ENCODE results near the gene MYH9. TPM values are rescaled to one million over a fixed set of nuclear protein-coding genes. Genes with fewer than 3 reads are reported as not detected.

The MYH9 gene
- total RNA-seq, 1 experiment from 2014 or later, result 258 TPM

DNA sequence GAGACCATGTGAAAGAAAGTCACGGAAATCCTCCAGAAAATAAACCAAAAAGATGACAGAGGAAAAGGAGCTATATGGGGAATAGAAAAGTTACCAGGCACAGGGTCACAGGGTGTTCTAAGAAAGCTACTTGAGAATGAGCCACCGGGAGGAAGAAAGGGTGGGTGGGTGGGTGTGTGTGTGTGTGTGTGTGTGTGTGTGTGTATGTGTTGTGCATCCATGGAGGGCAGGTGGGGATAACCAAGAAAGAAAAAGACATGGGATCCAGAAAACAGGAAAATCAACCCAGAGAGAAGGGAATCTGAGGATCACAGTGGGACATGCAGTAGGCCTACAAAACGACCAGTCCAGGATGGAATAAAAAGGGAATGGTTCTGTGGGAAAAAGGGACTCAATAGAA, 152.2 kb downstream of the MYH9 start:
- Histone ChIP-seq H3K27me3 (ENCODE audit: insufficient read depth, low read length) (no peaks in the 10 kb centered on the region), H3K27ac (ENCODE audit: low read depth, low read length) (no peak overlapping the region), H3K4me1 (ENCODE audit: control insufficient read depth in 1 of 2, insufficient read depth in 2 of 2, low read length in 2 of 2) (peaks cover 15 to 22% of the 10 kb centered on the region in 2 experiments; a peak in 3 of 4 replicates), H3K9ac (ENCODE audit: low read length) (no peak overlapping the region), H3K4me2 (ENCODE audit: low read length) (no peak overlapping the region), H3K9me2 (ENCODE audit: insufficient read depth) (no peaks in the 10 kb centered on the region), H2AFZ (ENCODE audit: low read depth, low read length, poor library complexity, severe bottlenecking) (no peak overlapping the region), H3K4me3 (replicated peaks in 1 of 2; ENCODE audit: low read depth in 1 of 2, low read length in 2 of 2) (no peak overlapping the region), H3K9me3 (ENCODE audit: control insufficient read depth in 1 of 2, insufficient read depth in 1 of 2, low read depth in 1 of 2, low read length in 2 of 2) (no peaks in the 10 kb centered on the region), H3K79me2 (ENCODE audit: insufficient read depth, low read length) (peaks cover 7% of the 10 kb centered on the region; the same call in 1 of the 2 replicates), H4K20me1 (ENCODE audit: insufficient read depth) (no peaks in the 10 kb centered on the region), H3K36me3 (ENCODE audit: control insufficient read depth in 1 of 2, insufficient read depth in 2 of 2, low read length in 2 of 2) (no peaks in the 10 kb centered on the region)
- CTCF ChIA-PET, result no interaction called here
- intact Hi-C loops (cut with micrococcal nuclease), result loop anchor here (5.0 kb wide), 1 partner anchor 38 kb away; no protein-coding TSS in a partner anchor
- POLR2A ChIA-PET, result no interaction called here
- no TSS peak for BruUV-seq (replicated peaks)
- no peak for ATAC-seq
- no peak for TF ChIP-seq YY1 (IDR thresholded peaks at IDR 0.05; ENCODE audit: extremely low read depth, insufficient replicate concordance, low read depth, low read length)
- no peak for TF ChIP-seq EGR1 (IDR thresholded peaks at IDR 0.05; ENCODE audit: low read depth)
- TF ChIP-seq, protein P1, sequence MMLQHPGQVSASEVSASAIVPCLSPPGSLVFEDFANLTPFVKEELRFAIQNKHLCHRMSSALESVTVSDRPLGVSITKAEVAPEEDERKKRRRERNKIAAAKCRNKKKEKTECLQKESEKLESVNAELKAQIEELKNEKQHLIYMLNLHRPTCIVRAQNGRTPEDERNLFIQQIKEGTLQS (IDR thresholded peaks at IDR 0.05), result no peak
- TF ChIP-seq ELF1 (IDR thresholded peaks at IDR 0.05; ENCODE audit: borderline replicate concordance, low read depth), result no peak
- TF ChIP-seq ZFX (IDR thresholded peaks at IDR 0.05), result no peak
- no peak for TF ChIP-seq FOSL1 (IDR thresholded peaks at IDR 0.05; ENCODE audit: low read depth)
- TF ChIP-seq CEBPB (IDR thresholded peaks at IDR 0.05; ENCODE audit: low read depth), result no peak
- no peak for TF ChIP-seq SRF (IDR thresholded peaks at IDR 0.05; ENCODE audit: low read depth)
- RAD21 ChIA-PET (ENCODE audit: low non-redundant PET in 1 of 2, low total read pairs in 2 of 2, uncharacterized antibody in 2 of 2, unreplicated experiment in 2 of 2), result no interaction called here
- no peak for DNase-seq (ENCODE audit: low read depth, low spot score)

DNA sequence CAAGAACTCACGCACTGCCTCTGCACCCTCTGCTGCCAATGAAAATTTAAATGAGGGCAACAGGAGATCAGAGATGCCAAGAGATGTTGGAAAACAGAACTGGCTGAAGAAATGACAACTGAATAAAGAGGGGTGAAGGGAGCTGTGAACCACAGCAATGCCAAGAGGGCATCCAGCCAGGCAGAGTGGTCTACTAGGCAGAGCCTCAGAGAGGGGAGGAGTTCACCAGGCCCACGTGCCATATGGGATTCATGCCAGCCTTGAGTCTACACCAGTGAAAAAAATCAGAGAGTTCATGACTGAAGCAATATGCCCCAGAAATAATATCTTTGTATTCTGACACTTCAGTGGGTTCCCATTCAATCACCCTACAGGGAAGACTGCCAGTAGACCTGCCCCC, 152.8 kb downstream of the MYH9 start:
- H3K36me3 ChIP-seq (ENCODE audit: control insufficient read depth in 1 of 2, insufficient read depth in 2 of 2, low read length in 2 of 2), result no peaks in the 10 kb centered on the region
- no peaks in the 10 kb centered on the region for H3K9me2 ChIP-seq (ENCODE audit: insufficient read depth)
- DNase-seq (ENCODE audit: low read depth, low spot score) (no peak), ATAC-seq (no peak)
- H3K27me3 ChIP-seq (ENCODE audit: insufficient read depth, low read length), result no peaks in the 10 kb centered on the region
- H3K4me3 ChIP-seq (replicated peaks in 1 of 2; ENCODE audit: low read depth in 1 of 2, low read length in 2 of 2), result no peak overlapping the region
- H2AFZ ChIP-seq (ENCODE audit: low read depth, low read length, poor library complexity, severe bottlenecking), result no peak overlapping the region
- intact Hi-C loops (cut with micrococcal nuclease), result loop anchor here (5.0 kb wide), 1 partner anchor 38 kb away; no protein-coding TSS in a partner anchor
- CTCF ChIA-PET, result no interaction called here
- peaks cover 12 to 18% of the 10 kb centered on the region in 2 experiments; a peak in 3 of 4 replicates for H3K4me1 ChIP-seq (ENCODE audit: control insufficient read depth in 1 of 2, insufficient read depth in 2 of 2, low read length in 2 of 2)
- H3K27ac ChIP-seq (ENCODE audit: low read depth, low read length), result no peak overlapping the region
- RAD21 ChIA-PET (ENCODE audit: low non-redundant PET in 1 of 2, low total read pairs in 2 of 2, uncharacterized antibody in 2 of 2, unreplicated experiment in 2 of 2), result no interaction called here
- POLR2A ChIA-PET, result no interaction called here
- H3K79me2 ChIP-seq (ENCODE audit: insufficient read depth, low read length), result peaks cover 7% of the 10 kb centered on the region; the same call in 1 of the 2 replicates
- no peak overlapping the region for H3K9ac ChIP-seq (ENCODE audit: low read length)
- BruUV-seq (replicated peaks), result no TSS peak
- H3K4me2 ChIP-seq (ENCODE audit: low read length), result no peak overlapping the region
- H3K9me3 ChIP-seq (ENCODE audit: control insufficient read depth in 1 of 2, insufficient read depth in 1 of 2, low read depth in 1 of 2, low read length in 2 of 2), result no peaks in the 10 kb centered on the region
- TF ChIP-seq, protein P2, sequence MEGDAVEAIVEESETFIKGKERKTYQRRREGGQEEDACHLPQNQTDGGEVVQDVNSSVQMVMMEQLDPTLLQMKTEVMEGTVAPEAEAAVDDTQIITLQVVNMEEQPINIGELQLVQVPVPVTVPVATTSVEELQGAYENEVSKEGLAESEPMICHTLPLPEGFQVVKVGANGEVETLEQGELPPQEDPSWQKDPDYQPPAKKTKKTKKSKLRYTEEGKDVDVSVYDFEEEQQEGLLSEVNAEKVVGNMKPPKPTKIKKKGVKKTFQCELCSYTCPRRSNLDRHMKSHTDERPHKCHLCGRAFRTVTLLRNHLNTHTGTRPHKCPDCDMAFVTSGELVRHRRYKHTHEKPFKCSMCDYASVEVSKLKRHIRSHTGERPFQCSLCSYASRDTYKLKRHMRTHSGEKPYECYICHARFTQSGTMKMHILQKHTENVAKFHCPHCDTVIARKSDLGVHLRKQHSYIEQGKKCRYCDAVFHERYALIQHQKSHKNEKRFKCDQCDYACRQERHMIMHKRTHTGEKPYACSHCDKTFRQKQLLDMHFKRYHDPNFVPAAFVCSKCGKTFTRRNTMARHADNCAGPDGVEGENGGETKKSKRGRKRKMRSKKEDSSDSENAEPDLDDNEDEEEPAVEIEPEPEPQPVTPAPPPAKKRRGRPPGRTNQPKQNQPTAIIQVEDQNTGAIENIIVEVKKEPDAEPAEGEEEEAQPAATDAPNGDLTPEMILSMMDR (IDR thresholded peaks at IDR 0.05 in 2 of 3, conservative IDR thresholded peaks at IDR 0.05 in 1 of 3; ENCODE audit: borderline replicate concordance in 1 of 3, insufficient read depth in 1 of 3, low read depth in 2 of 3, low read length in 2 of 3), result no peak
- no peaks in the 10 kb centered on the region for H4K20me1 ChIP-seq (ENCODE audit: insufficient read depth)

Data from HCT116 (cell line).